Body of pancreas (tissue), 4 donors: ENCODE results near the gene HMGB1.

Experiments used
- CTCF ChIP-seq, 7 experiments: fragments of 450-650 bp in 4 of 7; fragments of 200-600 bp in 3 of 7; sonication (generic) in 3 of 7; IDR thresholded peaks; one replicate each; pipeline ENCODE4 v1.5.1; 2016 to 2019; ENCODE audit warnings: antibody characterized with exemption in 7 of 7
- POLR2A ChIP-seq, 3 donors: fragments of 450-650 bp; IDR thresholded peaks; one replicate each; pipeline ENCODE4 v1.6.1; 2016; ENCODE audit warnings: antibody characterized with exemption in 3 of 3, mild to moderate bottlenecking in 2 of 3

- TF ChIP-seq CTCF (IDR thresholded peaks at IDR 0.05) (no peak), POLR2A (IDR thresholded peaks at IDR 0.05) (no peak)
Observed at GRCh38 chr13:30446126-30446500, 19.6 kb downstream of the HMGB1 start.
